B cell (primary cell): ENCODE measurements around the gene CILP2. TPM values are rescaled to one million over a fixed set of nuclear protein-coding genes. Genes with fewer than 3 reads are reported as not detected.

Experiments used
- ATAC-seq: fragments of 200-7000 bp; cut with Tn5 transposase; one replicate; pipeline ENCODE4 v1.10.0; 2021; ENCODE audit warnings: low read depth, mild to moderate bottlenecking, moderate number of reproducible peaks, moderate library complexity
- CTCF ChIA-PET: fragments of 350-600 bp; sonication (Branson Sonifier 250); formaldehyde crosslinking; loops from one replicate; lab custom pipeline; 2021; ENCODE audit warnings: antibody characterized with exemption, inconsistent platforms; lab: Charles Lee
- POLR2A ChIA-PET: fragments of 350-600 bp; sonication (Branson Sonifier 250); formaldehyde crosslinking; loops from one replicate; lab custom pipeline; 2021; ENCODE audit warnings: antibody characterized with exemption; lab: Charles Lee
- DNase-seq: peaks from one replicate; pipeline ENCODE4 v3.0.0; 2013
- H2AFZ ChIP-seq: 2 replicates; pipeline ENCODE4 v1.6.1; 2012; ENCODE audit warnings: mild to moderate bottlenecking, low read depth, low read length; ENCODE audit not compliant: insufficient read depth, poor library complexity, severe bottlenecking
- H3K27ac ChIP-seq, 2 donors: 1 replicate in 1 of 2; 2 replicates in 1 of 2; pipeline ENCODE4 v1.5.1; 2012 to 2013; ENCODE audit warnings: low read length in 2 of 2, mild to moderate bottlenecking in 2 of 2, moderate library complexity in 1 of 2
- H3K27me3 ChIP-seq, 4 experiments: fragments of 200-600 bp in 1 of 4; sonication (generic) in 1 of 4; replicated peaks in 1 of 4; 1 replicate in 2 of 4; 2 replicates in 2 of 4; pipeline versions ENCODE4 v1.6.1 to v1.7.0; 2013 to 2016; ENCODE audit warnings: low read length in 3 of 4, mild to moderate bottlenecking in 2 of 4, mixed read lengths in 1 of 4, moderate library complexity in 1 of 4; ENCODE audit not compliant: insufficient read depth in 4 of 4, control insufficient read depth in 3 of 4; ENCODE audit errors: control extremely low read depth in 1 of 4
- H3K36me3 ChIP-seq, 2 experiments: replicated peaks in 1 of 2; 1 replicate in 1 of 2; 2 replicates in 1 of 2; pipeline versions ENCODE4 v1.6.1 to v1.7.1; 2013; ENCODE audit warnings: low read length in 1 of 2; ENCODE audit not compliant: insufficient read depth in 2 of 2, control insufficient read depth in 1 of 2; ENCODE audit errors: control extremely low read depth in 1 of 2, extremely low read depth in 1 of 2
- H3K4me1 ChIP-seq, 2 donors: fragments of 200-600 bp in 1 of 2; sonication (generic) in 1 of 2; 1 replicate in 1 of 2; 2 replicates in 1 of 2; pipeline versions ENCODE4 v1.5.1 to v1.6.1; 2013 to 2017; ENCODE audit warnings: low read length in 2 of 2; ENCODE audit not compliant: control insufficient read depth in 2 of 2, insufficient read depth in 2 of 2
- H3K4me2 ChIP-seq: replicated peaks from 2 replicates; pipeline ENCODE3; 2012; ENCODE audit warnings: mild to moderate bottlenecking, low read depth, low read length; ENCODE audit not compliant: poor library complexity, severe bottlenecking
- H3K4me3 ChIP-seq, 5 experiments: fragments of 200-600 bp in 1 of 5; sonication (generic) in 1 of 5; 1 replicate in 3 of 5; 2 replicates in 2 of 5; pipeline versions ENCODE4 v1.5.1 to v1.7.0; 2011 to 2016; ENCODE audit warnings: low read length in 4 of 5, mild to moderate bottlenecking in 4 of 5, low read depth in 2 of 5, control low read depth in 1 of 5, moderate library complexity in 1 of 5; ENCODE audit not compliant: insufficient read depth in 1 of 5; ENCODE audit errors: control extremely low read depth in 1 of 5, extremely low read depth in 1 of 5
- H3K79me2 ChIP-seq: fragments of 200-600 bp; sonication (generic); one replicate; pipeline ENCODE4 v1.6.0; 2016; ENCODE audit warnings: low read length; ENCODE audit not compliant: control insufficient read depth, insufficient read depth
- H3K9ac ChIP-seq: fragments of 200-600 bp; sonication (generic); 2 replicates; pipeline ENCODE4 v1.6.1; 2017; ENCODE audit warnings: mild to moderate bottlenecking, low read length, moderate library complexity
- H3K9me3 ChIP-seq, 3 donors: one replicate each; pipeline versions ENCODE4 v1.6.1 to v1.7.1; 2013; ENCODE audit warnings: low read length in 2 of 3; ENCODE audit not compliant: control insufficient read depth in 2 of 3, insufficient read depth in 1 of 3; ENCODE audit errors: control extremely low read depth in 1 of 3
- H4K20me1 ChIP-seq: 2 replicates; pipeline ENCODE4 v1.6.0; 2012; ENCODE audit warnings: mild to moderate bottlenecking, low read length; ENCODE audit not compliant: insufficient read depth, control insufficient read depth, poor library complexity, severe bottlenecking
- H3K27ac Mint-ChIP-seq: one replicate; pipeline ENCODE4 v1.8.0; 2021; ENCODE audit warnings: mixed read lengths
- H3K27me3 Mint-ChIP-seq: one replicate; pipeline ENCODE4 v1.8.0; 2021; ENCODE audit warnings: mixed read lengths
- H3K4me1 Mint-ChIP-seq: one replicate; pipeline ENCODE4 v1.8.0; 2021; ENCODE audit warnings: mixed read lengths
- H3K4me3 Mint-ChIP-seq: one replicate; pipeline ENCODE4 v1.8.0; 2021; ENCODE audit warnings: mixed read lengths
- H3K9me3 Mint-ChIP-seq: one replicate; pipeline ENCODE4 v1.8.0; 2022; ENCODE audit warnings: mixed read lengths; ENCODE audit not compliant: insufficient read depth
- EZH2 ChIP-seq: IDR thresholded peaks from 2 replicates; pipeline ENCODE4 v1.6.1; 2012; ENCODE audit warnings: borderline replicate concordance, low read depth, mild to moderate bottlenecking, moderate library complexity, low read length; ENCODE audit not compliant: insufficient read depth, poor library complexity, severe bottlenecking
- WGBS: methylation state at CpG from one replicate; pipeline ENCODE4 v1.1.5; 2013; ENCODE audit warnings: missing lambda C conversion rate; ENCODE audit not compliant: insufficient coverage; 5-methylcytosine and 5-hydroxymethylcytosine counted together
- intact Hi-C: fragments of 100-400 bp; cut with micrococcal nuclease; formaldehyde crosslinking; loops from one replicate; pipeline ENCODE4 v1.10.0; 2022
- polyA plus RNA-seq: library from polyadenylated mRNA; depleted of rRNA; stranded (reverse); fragments of >200 nt; gene quantifications from 2 replicates; pipeline ENCODE4 v1.2.3, GENCODE V29; 2012
- total RNA-seq, 2 donors: library from RNA; stranded (reverse); fragments of 120-200 nt in 1 of 2; gene quantifications; 1 replicate in 1 of 2; 2 replicates in 1 of 2; pipeline versions ENCODE4 v1.2.3 to v1.2.4, GENCODE V29; 2013 to 2022
- TF ChIP-seq, protein P1 (sequence below): fragments of 200-600 bp; IDR thresholded peaks from one replicate; pipeline ENCODE4 v1.8.0; 2022; ENCODE audit warnings: antibody characterized with exemption, mild to moderate bottlenecking

Gene CILP2
- total and polyA plus RNA-seq, 2 donors (not counting 1 experiment from before 2014, with no cell fraction given): 0.04 to 0.12 TPM

DNA sequence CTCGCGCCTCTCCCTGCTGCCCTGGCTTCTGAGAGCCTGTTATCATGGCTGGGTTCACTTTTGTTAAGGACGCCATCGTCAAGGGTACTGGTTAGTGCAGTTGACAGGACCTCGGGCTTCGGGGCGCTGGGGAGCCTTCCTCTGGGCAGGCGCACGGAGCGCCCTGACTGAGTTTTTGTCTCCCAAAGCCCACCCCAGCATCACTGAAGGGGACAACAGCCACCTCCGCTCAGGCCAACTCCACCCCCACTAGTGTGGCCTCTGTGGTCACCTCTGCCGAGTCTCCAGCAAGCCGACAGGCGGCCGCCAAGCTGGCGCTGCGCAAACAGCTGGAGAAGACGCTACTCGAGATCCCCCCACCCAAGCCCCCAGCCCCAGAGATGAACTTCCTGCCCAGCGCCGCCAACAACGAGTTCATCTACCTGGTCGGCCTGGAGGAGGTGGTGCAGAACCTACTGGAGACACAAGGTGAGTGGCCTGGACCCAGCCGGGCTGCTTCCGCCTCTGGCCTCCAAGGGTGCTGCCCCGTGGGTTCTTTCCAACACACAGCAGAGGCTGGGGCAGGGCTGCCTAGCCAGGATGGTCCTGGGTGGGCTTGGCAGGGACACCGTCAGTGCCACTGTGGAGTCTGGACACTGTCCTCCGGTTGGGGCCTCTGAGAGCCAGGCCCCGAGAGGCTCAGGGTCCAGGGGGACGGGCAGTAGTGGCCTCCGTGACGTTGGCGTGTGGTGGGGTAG lies 39.6 kb upstream of the CILP2 start:
- no peak overlapping the region for H3K4me2 ChIP-seq
- H3K4me3 ChIP-seq: no peak overlapping the region
- no peak overlapping the region for H3K27ac Mint-ChIP-seq
- intact Hi-C loops: no loop called here
- H3K27me3 Mint-ChIP-seq: no peaks in the 10 kb centered on the region
- POLR2A ChIA-PET: no interaction called here
- no peaks in the 10 kb centered on the region for H3K4me1 ChIP-seq
- TF ChIP-seq, protein P1, sequence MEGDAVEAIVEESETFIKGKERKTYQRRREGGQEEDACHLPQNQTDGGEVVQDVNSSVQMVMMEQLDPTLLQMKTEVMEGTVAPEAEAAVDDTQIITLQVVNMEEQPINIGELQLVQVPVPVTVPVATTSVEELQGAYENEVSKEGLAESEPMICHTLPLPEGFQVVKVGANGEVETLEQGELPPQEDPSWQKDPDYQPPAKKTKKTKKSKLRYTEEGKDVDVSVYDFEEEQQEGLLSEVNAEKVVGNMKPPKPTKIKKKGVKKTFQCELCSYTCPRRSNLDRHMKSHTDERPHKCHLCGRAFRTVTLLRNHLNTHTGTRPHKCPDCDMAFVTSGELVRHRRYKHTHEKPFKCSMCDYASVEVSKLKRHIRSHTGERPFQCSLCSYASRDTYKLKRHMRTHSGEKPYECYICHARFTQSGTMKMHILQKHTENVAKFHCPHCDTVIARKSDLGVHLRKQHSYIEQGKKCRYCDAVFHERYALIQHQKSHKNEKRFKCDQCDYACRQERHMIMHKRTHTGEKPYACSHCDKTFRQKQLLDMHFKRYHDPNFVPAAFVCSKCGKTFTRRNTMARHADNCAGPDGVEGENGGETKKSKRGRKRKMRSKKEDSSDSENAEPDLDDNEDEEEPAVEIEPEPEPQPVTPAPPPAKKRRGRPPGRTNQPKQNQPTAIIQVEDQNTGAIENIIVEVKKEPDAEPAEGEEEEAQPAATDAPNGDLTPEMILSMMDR: no peak
- TF ChIP-seq EZH2: no peak
- peaks cover 5% of the 10 kb centered on the region for H4K20me1 ChIP-seq
- H3K4me3 Mint-ChIP-seq: no peak overlapping the region
- H2AFZ ChIP-seq: no peak overlapping the region
- no peak overlapping the region for H3K27ac ChIP-seq
- peaks cover 54% of the 10 kb centered on the region for H3K79me2 ChIP-seq
- no peak for DNase-seq
- peaks cover 0 to 81% of the 10 kb centered on the region in 2 experiments for H3K36me3 ChIP-seq
- no peak for ATAC-seq
- WGBS: 97% methylated on average over 33 of the region's 33 CpGs
- H3K27me3 ChIP-seq: no peaks in the 10 kb centered on the region
- CTCF ChIA-PET: no interaction called here
- H3K9me3 ChIP-seq: no peaks in the 10 kb centered on the region
- no peaks in the 10 kb centered on the region for H3K9me3 Mint-ChIP-seq
- H3K9ac ChIP-seq: no peak overlapping the region
- no peaks in the 10 kb centered on the region for H3K4me1 Mint-ChIP-seq

DNA sequence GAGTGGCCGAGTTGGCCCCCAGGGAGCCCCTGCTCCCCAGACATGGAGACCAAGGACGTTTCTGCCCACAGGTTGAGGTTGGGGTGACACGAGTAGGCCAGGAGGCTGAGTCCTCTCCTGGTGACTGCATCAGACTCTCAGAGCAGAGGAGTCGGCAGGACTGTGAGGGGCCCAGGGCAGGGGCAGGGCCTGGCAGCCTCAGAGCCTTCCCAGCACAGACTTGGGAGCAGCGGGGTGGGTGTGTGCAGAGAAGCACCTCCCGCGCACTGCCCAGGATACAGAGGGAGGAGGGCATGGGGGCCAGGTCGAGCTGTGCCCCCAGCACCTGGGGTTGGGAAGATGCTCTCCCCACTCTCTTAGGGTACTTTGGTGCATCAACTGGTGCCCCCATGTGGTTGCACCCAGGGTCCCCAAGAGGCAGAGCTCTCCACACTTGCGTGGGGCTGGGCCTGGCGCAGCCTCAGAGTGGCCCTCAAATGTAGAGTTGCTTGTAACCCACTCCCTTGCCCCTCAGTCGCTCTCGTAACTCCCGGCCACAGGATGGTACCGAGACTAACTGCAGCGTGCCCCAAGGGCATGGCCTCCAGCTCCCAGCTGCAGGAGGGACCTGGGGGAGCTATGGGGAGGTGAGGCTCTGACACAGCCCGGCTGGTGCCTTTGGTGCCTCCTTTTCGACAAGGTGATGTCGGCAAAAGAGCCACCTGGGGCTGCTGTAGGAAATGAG lies 38.6 kb upstream of the CILP2 start:
- no peak for ATAC-seq
- H3K79me2 ChIP-seq: peaks cover 46% of the 10 kb centered on the region
- H3K9me3 ChIP-seq: no peaks in the 10 kb centered on the region
- H3K9ac ChIP-seq: no peak overlapping the region
- 93% methylated on average over 18 of the region's 18 CpGs for WGBS
- TF ChIP-seq EZH2: no peak
- TF ChIP-seq, protein P1: no peak
- ChIA-PET POLR2A (no interaction called here), CTCF (no interaction called here)
- no peak overlapping the region for H3K4me2 ChIP-seq
- no peak overlapping the region for H3K4me3 ChIP-seq
- Mint-ChIP-seq H3K27ac (no peak overlapping the region), H3K4me3 (no peak overlapping the region), H3K27me3 (no peaks in the 10 kb centered on the region), H3K9me3 (no peaks in the 10 kb centered on the region), H3K4me1 (no peaks in the 10 kb centered on the region)
- no peaks in the 10 kb centered on the region for H3K27me3 ChIP-seq
- DNase-seq: no peak
- H3K4me1 ChIP-seq: no peaks in the 10 kb centered on the region
- H3K36me3 ChIP-seq: peaks cover 0 to 83% of the 10 kb centered on the region in 2 experiments
- no peak overlapping the region for H2AFZ ChIP-seq
- peaks cover 5% of the 10 kb centered on the region for H4K20me1 ChIP-seq
- H3K27ac ChIP-seq: no peak overlapping the region
- intact Hi-C loops: no loop called here
